Cortex of kidney (tissue), 1 donor: Measurements from ENCODE around the gene DYNC1I1.

Experiments used
- DNase-seq: peaks from one replicate; lab custom pipeline; 2025; lab: John Stamatoyannopoulos, UW

The DYNC1I1 gene

DNA sequence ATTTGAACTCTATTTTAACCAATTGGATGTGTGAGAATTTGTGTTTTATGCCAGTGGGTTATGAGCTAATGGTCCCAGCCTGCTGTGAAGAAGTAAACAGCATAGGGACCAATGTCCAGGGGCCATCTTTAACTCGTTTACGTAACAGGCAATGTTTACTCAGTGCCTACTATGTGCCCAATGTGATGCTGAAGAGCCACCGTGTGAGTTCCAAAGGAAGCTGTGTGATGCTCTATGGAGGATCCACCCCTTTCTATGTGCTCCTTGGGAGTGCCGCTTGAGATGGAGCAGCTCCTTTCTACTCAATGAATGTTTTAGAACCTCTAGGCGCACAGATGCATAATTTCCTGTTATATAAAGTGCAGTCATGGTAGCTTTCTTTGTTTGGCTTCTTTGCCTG, 21.3 kb downstream of the DYNC1I1 start:
- DNase-seq, result no peak

DNA sequence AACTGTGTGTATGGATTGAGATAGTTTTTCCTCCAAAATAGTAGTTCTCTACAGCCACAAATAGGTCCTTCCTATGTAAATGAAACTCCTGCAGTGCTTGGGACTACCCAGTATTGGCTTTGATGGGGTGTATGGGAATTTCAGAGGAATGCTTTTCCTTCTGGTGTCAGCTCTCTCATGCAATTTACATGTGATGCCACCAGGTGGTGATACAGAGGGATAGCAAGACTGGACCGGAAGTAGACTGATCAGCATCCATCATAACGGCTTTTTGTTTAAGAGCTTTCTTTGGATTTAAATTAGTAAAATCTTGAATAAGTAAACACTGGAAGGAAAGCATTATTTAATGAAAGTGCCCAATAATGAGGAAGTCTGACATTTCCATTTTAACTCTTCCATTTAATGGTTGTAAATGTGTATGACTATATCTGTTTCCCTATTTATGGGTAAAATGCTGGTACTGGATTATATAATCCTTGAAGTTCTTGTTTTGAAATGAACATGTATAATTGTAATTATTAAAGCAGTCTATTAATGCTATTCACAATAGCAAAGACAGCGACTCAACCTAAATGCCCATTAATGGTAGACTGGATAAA, 22.7 kb downstream of the DYNC1I1 start:
- no peak for DNase-seq

DNA sequence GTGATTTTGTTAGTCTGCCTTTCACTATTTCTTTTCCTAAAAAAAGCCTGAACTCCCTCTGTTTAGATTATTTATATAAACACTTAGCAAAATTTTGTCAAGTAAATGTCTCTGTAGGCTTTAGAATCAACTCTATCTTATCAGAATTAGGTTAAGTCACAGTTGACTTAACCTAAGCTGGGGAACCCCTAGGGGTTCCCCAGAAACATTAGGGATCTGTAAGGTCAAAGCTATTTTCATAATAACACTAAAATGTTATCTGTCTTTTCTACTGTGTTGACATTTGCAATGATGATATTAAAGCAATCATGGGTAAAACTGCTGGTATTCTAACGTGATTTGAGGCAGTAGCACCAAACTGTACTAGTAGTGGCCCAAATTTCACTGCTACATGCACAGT, 24.3 kb downstream of the DYNC1I1 start:
- no peak for DNase-seq

DNA sequence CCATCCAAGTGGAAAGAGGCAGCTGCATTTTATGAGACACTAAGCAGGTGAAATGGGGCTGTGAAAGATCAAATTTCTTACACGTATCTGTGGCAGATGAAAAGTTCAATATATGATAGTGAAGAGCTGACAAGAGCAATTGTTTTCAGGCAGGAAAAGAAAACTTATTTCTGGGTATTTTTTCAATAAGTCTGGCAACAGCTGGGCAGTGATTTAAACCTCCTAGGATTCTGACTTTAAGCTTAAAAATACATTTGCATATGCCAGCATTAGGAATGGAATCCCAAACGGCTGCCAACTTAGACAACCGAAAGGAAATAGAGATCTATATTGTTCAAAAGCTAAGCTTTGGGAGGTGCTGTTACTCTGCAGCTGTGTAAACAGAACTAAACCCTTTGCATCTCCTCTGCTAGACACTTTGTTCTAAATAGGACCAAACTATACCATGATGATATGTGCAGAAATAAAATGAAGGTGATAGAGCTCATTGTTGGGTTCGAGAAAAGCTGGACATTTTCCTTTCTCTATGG, 26.1 kb downstream of the DYNC1I1 start:
- no peak for DNase-seq

DNA sequence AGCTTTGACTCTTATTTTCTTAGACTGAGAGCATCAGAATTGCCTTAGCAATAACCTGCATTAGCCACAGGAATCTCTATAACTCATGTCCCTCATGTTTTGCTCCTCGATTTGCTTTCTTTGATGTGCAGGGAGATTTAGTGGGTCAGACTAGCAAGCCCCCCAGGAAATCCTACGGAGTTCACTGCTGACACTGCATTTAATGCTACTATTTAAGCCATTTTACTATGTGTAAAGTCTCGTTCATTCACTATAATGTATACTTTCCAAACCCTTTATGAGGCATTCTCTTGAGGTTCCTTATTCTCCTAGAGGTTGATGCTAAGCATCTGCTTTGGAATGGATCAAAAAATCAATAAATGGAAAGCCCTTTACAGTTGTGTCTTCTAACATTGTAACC, 28.4 kb downstream of the DYNC1I1 start:
- DNase-seq, result no peak

DNA sequence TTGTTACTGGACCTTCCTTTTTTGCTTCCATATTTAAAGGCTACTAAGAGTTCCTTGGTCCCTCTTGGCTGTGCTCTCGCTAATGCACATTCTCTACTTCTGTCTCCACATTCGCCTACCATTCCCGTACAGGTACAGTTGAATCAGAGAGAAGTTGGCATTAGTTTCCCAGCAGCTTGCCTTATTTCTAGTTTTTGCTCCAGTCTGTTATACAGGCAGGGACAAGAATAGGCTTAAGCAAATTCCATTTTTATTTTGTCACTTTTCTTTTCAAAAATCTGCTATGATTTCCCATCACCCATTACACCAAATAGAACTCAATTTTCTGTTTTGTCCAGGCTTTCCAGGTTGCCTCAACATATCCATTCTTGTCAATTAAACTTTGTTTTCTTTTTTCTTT, 29.9 kb downstream of the DYNC1I1 start:
- no peak for DNase-seq

DNA sequence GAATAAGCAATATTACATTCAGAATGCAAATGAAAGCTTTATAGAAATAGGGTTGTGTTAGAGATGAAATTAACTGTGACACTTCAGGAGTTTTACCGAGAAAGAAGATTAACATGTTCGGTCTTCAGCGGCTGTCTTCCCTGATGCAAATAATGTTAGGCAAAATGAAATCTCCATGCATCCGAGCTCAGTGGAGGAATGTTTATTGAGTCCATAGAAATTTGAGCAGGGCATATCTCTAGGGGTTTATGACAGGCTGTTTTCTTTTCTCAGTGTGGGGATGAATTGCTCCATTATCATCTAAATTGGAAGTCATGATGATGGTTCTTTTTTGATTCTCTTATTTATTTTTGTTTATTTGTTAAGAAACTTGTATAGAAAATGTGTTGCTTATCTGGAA, 31.7 kb downstream of the DYNC1I1 start:
- no peak for DNase-seq

DNA sequence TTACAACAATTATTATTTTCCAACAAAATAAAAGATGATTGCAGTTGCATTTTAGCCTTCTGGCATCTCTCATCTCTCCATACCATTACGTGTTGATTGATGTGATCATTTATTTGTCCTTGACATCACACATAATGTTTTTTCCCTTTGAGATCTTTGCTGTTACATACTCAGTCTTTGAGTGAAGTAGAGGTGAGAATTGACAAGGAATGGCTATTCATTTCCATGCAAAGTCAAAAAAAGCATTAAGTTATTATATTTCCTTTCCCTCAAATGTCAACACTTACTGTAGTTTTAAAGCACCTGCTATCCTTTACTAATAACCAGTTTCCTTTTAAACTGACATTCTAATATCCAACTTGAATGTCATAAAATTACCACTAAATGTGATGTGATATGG, 33.6 kb downstream of the DYNC1I1 start:
- DNase-seq, result no peak

DNA sequence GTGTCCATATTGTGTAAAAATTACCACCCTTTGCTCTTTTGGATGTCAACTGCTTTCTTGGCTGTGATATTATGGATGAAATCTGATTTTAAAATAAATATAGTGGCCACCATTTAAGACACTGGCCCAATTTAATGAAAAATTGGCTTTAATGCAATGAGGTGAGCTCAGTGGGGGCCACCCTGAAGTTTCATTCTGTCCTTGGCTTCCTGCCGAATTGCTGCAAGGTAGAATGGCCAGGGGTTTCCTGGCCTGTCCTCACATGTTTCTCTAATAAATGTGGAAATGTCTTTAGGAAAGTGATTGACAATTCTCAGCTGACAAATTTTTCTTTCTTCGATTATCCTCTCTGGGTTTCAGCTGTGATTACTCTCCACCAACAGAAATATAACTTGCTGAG, 36.0 kb downstream of the DYNC1I1 start:
- DNase-seq, result no peak

DNA sequence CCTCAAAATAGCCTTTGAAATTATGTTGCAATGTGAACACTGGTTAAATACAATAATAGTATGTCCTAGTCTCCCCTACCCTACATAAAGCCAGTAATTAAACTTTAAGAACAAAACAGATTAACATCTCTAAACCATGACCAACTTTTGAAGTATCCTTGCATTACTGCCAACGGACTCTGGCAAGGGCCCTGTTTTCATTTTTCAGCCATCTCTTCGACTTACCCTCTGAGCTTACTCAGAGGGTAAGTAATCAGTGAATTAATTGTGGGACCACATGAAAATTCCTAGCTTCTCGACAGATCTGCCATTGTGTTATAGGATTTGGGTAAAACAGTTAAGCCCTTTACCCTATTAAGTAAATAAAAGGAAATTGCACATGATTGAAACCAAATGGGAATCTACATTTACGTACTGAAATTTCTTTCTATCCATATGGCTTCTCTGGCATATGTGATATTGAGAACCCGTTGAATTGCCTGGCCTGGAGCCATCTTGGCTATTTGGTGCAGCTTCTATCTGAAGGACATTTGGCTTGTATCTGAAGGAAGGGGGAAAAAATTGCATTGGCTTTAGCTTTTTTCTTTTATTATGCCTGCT, 39.6 kb downstream of the DYNC1I1 start:
- DNase-seq, result no peak

DNA sequence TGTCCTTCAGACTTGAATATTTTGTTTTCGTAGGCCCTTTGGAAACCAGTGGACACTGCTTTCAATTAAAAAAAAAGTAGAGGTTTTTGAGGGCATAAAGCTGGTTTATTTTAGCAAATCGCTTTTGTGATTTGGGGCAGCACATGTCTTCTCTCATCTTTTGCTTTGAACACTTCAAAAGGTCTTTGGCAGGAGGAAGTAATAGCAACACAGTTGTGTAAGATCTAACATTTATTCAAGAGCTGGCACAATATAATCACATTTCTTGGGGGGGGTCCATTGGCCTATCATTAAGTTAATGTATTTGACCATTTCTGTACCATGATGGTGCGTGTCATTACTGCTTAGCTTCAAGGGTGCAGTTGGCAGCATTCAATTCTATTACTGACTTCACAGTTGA, 42.4 kb downstream of the DYNC1I1 start:
- no peak for DNase-seq

DNA sequence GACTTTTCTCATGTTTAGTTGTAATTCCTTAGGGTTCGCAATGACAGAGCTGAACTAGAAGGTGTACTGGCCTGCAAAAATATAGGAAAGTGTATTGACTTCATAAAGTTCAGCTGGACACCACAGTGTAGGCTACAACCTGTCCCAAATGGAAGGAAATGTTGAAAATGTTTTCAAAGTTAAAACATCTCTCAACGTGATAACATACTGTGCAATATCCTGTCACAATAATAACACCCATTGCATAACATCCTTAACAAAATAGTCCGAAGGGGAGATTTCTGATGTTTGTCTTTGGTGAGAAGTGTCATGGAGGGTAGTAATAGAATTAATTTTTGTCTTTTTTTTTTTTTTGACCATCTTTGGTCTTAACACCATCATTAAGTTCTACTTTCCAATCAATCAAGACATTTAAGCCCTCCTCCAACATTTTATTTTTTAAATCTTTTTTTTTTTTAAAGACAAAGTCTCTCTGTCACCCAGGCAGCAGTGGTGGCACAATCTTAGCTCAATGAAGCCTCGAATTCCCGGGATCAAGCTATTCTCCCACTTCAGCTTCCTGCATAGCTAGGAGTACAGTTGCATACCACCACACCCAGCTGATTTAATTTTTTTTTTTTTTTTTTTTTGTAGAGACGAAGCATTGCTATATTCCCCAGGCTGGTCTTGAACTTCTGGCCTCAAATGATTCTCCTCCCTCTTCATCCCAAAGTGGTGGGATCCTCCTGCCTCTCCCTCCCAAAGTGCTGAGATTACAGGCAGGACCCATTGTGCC, 45.7 kb downstream of the DYNC1I1 start:
- DNase-seq, result no peak

DNA sequence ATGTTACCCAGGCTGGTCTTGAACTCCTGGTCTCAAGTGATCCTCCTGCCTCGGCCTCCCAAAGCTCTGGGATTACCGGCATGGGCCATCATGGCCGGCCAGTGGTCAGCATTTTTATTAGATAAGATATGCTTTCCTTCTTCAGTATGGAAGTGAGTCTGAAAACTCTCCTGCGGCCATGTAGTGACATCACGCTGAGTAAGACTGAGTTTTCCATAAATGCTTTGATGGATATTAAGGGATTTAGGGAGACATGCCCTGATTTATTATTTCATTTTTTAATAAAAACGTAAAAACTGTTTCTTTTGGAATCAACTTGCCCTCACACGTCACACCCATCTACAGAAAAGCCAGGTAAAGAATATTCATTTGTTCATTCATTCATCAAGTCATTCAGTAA, 48.4 kb downstream of the DYNC1I1 start:
- DNase-seq, result no peak

DNA sequence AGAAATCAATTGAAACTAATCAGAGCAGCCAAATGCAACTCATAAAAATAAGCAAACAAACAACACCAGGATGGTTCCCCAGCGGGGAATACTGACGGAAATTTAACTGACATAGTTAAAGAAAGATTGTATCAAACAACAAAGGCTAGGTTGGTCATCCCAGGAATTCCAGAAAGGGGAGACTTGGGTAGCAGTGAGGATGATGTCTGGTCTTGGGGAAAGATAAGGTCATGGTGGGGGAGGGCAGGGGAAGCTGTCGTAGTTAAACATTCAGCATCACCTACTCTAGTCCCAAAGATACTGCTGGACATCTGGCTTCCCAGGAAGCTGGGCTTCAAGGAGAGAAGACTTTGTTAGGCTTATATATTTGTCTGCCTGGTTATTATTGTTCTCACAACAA, 50.4 kb downstream of the DYNC1I1 start:
- DNase-seq, result no peak

DNA sequence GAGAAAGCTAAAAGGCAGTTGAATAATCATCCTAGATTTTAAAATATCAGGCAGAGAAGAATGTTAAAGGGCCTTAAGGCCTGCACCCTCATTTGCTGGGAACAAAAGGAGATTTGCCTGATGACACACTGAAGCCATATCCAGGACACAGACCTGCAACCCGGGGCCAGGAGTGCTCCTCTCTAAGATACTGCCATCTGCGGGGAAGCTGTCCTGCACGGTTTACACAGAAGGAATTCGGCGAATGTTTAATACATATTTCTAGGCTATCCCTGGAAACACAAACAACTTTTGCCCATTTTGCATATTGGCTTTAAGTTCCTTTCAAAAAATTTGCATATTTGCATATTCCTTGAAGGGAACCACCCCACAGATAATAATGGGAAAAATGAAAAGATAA, 52.3 kb downstream of the DYNC1I1 start:
- no peak for DNase-seq

DNA sequence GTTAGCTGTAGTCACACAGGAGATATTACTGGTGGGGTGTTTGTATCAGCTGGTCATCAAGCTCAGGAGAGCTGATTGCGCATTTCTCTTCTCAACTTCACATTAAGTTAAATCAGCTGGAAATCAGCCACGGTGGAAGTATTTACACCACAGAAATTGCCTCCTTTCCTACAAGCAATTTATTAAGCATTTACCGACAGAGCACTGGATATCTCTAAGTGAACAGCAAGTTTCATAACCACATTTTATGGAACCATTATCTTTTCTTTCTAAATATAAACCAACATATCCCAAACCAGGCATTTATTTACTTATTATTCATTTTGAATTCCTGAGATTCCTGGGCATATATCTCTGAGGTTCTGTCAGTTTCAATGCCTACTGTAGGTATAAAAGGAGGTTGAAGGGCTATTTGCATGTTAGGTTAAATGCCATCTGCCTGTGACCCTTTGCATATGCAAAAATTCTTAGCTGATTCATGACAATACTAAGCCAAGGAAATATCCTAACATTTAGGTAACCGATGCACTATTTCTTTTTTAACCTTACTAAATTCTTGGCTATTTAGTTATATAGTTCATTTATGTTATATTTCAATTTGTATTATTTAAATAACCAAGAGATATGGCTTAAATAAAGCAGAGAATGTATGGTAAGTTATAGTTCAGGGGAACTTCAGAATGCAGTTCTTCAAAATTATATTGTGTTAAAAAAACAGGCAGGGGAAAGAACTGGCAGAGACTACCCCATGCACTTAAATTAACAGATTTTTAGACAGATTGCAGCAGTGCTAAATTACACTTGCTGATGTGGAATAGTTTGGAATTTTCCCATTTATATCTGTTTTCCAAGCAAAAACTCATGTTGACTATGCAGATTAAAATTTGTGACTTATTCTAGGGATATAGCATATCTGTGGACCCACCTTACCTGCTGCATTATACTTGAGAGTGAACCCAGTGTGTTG, 56.8 kb downstream of the DYNC1I1 start:
- no peak for DNase-seq

DNA sequence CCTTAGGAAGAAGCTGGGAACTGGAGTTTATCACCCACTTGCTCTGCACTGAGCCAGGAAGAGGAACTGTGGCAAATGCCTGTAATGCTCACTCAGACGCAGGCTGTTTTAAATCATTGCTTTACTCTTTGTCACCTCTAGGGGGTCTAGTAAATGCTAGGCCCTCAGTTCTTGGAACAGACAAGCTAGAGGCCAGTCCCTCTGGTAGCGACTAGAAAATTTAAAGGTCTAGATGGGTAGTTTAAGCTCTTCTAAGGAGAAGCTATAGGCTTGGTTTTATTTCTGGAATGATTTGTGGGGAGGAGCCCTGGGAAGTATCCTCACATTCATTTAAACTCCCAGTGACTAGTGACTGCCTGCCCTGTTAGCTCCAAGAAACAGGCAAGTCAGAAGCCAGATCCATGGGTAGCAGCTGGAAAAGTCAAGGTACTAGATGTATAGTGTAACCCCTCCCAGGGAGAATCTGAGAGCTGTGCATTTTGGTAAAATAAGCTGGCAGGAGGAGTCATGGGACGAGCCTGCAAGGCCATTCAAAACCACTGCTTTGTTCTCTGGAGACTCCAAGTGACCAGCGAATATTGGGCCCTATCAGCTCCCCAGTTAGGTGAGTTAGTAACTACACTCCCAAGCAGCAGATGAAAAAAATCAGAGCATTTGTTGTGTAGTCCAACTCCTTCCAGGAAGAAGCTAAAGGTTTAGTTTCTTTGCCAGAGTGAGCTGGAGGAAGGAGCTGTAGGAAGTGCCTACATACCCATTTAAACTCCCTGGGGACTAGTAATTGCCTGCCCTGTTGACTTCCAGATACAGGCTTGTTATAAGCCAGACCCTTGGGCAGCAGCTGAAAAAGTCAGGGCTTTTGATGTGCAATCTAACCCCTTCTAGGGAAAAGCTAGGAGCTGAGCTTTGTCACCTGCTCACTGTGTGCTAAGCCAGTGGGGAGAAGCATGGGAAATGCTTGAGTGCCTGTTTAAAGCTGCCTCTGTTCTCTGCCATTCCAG, 68.9 kb downstream of the DYNC1I1 start:
- DNase-seq, result no peak

DNA sequence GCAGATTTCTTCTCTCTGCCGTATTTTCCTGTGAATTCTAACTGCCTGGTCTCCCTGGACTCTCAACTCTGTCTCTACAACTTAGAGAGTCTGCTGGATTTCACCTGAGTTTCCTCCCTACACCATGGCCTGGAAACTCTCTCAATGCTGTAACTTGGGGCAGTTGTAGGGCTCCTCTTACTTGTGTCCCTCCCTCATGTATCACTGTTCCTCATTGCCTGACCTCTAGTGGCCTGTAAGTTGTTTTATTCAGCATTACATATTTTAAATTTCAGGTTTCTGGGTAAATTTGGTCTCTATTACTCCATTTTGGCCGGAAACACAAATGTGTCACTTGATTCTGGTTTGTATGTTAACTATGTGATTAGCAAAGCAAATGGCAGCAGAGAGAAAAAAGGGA, 70.9 kb downstream of the DYNC1I1 start:
- no peak for DNase-seq

DNA sequence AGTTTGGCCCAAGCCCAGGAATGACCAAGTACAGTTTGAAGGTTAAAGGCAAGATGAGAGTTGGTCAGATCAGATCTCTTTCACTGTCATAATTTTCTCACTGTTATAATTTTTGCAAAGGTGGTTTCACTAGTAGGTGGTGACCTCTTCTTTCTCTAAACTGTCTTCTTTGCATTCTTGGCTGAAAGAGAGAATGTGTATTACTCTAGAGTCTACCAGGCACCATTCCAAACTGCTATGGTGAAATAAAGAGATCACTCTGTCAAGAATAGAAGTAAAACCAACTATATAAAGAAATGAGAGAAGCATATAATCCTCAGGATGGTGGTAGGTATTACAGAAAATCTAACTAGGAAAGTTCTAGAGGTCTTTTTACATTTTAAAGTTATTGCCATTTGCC, 72.7 kb downstream of the DYNC1I1 start:
- no peak for DNase-seq

DNA sequence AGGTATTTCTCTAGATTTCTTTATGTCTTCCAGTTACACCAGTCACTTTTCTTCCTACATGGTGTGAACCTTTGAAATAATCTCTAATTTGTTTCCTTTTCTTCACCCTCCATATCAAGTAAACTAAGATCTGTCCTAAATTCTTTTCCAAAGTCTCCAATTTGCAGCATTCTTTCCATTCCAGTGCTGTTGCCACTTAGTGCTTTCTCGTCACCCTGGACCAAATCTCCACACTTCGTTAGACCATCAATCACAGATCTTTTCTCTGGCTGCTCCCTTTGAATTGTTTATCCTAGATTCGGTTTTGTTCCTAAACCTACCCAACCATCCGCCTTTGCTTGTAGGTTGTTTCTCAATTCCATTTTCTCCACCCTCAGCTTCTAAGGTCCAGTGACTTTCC, 74.7 kb downstream of the DYNC1I1 start:
- no peak for DNase-seq

DNA sequence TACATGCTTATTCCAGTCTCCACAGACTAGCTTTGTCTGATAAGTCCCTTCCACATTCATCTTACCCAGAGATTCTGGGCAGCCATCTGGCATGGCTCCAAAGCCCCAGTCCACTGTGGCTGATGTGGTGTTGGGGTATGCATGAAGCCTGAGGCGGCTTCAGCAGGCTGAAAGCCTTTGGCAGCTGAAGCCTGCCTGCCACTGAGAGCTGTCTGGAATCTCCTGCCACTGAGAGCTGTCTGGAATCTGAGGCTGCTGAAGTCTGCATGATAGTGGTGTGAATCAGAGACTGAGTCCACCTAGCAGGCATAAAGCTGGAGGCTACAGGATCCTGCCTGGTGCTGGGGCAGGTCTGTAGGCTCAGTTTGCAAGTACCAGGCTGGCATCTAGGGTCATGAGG, 87.1 kb downstream of the DYNC1I1 start:
- no peak for DNase-seq
